Measurements from ENCODE around the gene SRCIN1. TPM values are rescaled to one million over a fixed set of nuclear protein-coding genes. Genes with fewer than 3 reads are reported as not detected.

Gene SRCIN1
- total and polyA plus RNA-seq, 9 donors, result 0.75 to 1.9 (median 1.3) TPM

GRCh38 chr17:38590988-38591758 is 14.6 kb downstream of the SRCIN1 start:
- 45% methylated on average over 5 of the region's 6 CpGs for WGBS (ENCODE audit: insufficient coverage)
- Histone ChIP-seq H3K27me3 (ENCODE audit: control insufficient read depth, insufficient read depth, low read length) (peaks cover 74% of the 10 kb centered on the region), H3K4me3 (ENCODE audit: low read length) (no peak overlapping the region), H3K36me3 (ENCODE audit: control insufficient read depth, insufficient read depth, low read length) (no peaks in the 10 kb centered on the region), H3K27ac (ENCODE audit: low read length) (no peak overlapping the region), H3K4me1 (ENCODE audit: control insufficient read depth, insufficient read depth, low read length) (peaks cover 17% of the 10 kb centered on the region), H3K9me3 (replicated peaks; ENCODE audit: control insufficient read depth, low read depth, low read length) (no peaks in the 10 kb centered on the region)
- no peak for DNase-seq

- WGBS (ENCODE audit: insufficient coverage), result 96% methylated on average over 4 of the region's 10 CpGs
Observed at GRCh38 chr17:38589462-38590114, 16.2 kb downstream of the SRCIN1 start.

GRCh38 chr17:38588788-38589174 is 17.0 kb downstream of the SRCIN1 start:
- no peak overlapping the region for H3K27ac ChIP-seq (ENCODE audit: low read length)
- no peak overlapping the region for H3K4me3 ChIP-seq (ENCODE audit: low read length)
- H3K36me3 ChIP-seq (ENCODE audit: control insufficient read depth, insufficient read depth, low read length), result no peaks in the 10 kb centered on the region
- WGBS (ENCODE audit: insufficient coverage), result 70% methylated on average over 9 of the region's 9 CpGs
- no peaks in the 10 kb centered on the region for H3K9me3 ChIP-seq (replicated peaks; ENCODE audit: control insufficient read depth, low read depth, low read length)
- H3K4me1 ChIP-seq (ENCODE audit: control insufficient read depth, insufficient read depth, low read length), result peaks cover 24% of the 10 kb centered on the region
- H3K27me3 ChIP-seq (ENCODE audit: control insufficient read depth, insufficient read depth, low read length), result peaks cover 71% of the 10 kb centered on the region
- DNase-seq, result no peak

More at GRCh38 chr17:38589462-38590114, 16.2 kb downstream of the SRCIN1 start:
- Histone ChIP-seq H3K27ac (ENCODE audit: low read length) (no peak overlapping the region), H3K4me1 (ENCODE audit: control insufficient read depth, insufficient read depth, low read length) (peaks cover 23% of the 10 kb centered on the region), H3K27me3 (ENCODE audit: control insufficient read depth, insufficient read depth, low read length) (peaks cover 73% of the 10 kb centered on the region), H3K9me3 (replicated peaks; ENCODE audit: control insufficient read depth, low read depth, low read length) (no peaks in the 10 kb centered on the region), H3K4me3 (ENCODE audit: low read length) (no peak overlapping the region), H3K36me3 (ENCODE audit: control insufficient read depth, insufficient read depth, low read length) (no peaks in the 10 kb centered on the region)
- DNase-seq, result no peak

- Histone ChIP-seq H3K4me1 (ENCODE audit: control insufficient read depth, insufficient read depth, low read length) (peaks cover 24% of the 10 kb centered on the region), H3K9me3 (replicated peaks; ENCODE audit: control insufficient read depth, low read depth, low read length) (no peaks in the 10 kb centered on the region), H3K36me3 (ENCODE audit: control insufficient read depth, insufficient read depth, low read length) (no peaks in the 10 kb centered on the region), H3K27me3 (ENCODE audit: control insufficient read depth, insufficient read depth, low read length) (peaks cover 66% of the 10 kb centered on the region), H3K27ac (ENCODE audit: low read length) (no peak overlapping the region), H3K4me3 (ENCODE audit: low read length) (no peak overlapping the region)
- DNase-seq, result no peak
- 48% methylated on average over 8 of the region's 13 CpGs for WGBS (ENCODE audit: insufficient coverage)
Observed at GRCh38 chr17:38587947-38588787, 17.6 kb downstream of the SRCIN1 start.

GRCh38 chr17:38587203-38587602 is 18.5 kb downstream of the SRCIN1 start:
- no peak for DNase-seq
- H3K4me3 ChIP-seq (ENCODE audit: low read length), result no peak overlapping the region
- H3K27ac ChIP-seq (ENCODE audit: low read length), result no peak overlapping the region
- H3K27me3 ChIP-seq (ENCODE audit: control insufficient read depth, insufficient read depth, low read length), result peaks cover 66% of the 10 kb centered on the region
- no peaks in the 10 kb centered on the region for H3K9me3 ChIP-seq (replicated peaks; ENCODE audit: control insufficient read depth, low read depth, low read length)
- WGBS (ENCODE audit: insufficient coverage), result 27% methylated on average over 2 of the region's 4 CpGs
- no peaks in the 10 kb centered on the region for H3K36me3 ChIP-seq (ENCODE audit: control insufficient read depth, insufficient read depth, low read length)
- peaks cover 24% of the 10 kb centered on the region for H3K4me1 ChIP-seq (ENCODE audit: control insufficient read depth, insufficient read depth, low read length)

GRCh38 chr17:38586788-38587187 is 19.0 kb downstream of the SRCIN1 start:
- H3K4me1 ChIP-seq (ENCODE audit: control insufficient read depth, insufficient read depth, low read length), result peaks cover 24% of the 10 kb centered on the region
- H3K9me3 ChIP-seq (replicated peaks; ENCODE audit: control insufficient read depth, low read depth, low read length), result no peaks in the 10 kb centered on the region
- no peak overlapping the region for H3K4me3 ChIP-seq (ENCODE audit: low read length)
- DNase-seq, result no peak
- 69% methylated on average over 3 of the region's 7 CpGs for WGBS (ENCODE audit: insufficient coverage)
- peaks cover 67% of the 10 kb centered on the region for H3K27me3 ChIP-seq (ENCODE audit: control insufficient read depth, insufficient read depth, low read length)
- no peaks in the 10 kb centered on the region for H3K36me3 ChIP-seq (ENCODE audit: control insufficient read depth, insufficient read depth, low read length)
- no peak overlapping the region for H3K27ac ChIP-seq (ENCODE audit: low read length)

- H3K36me3 ChIP-seq (ENCODE audit: control insufficient read depth, insufficient read depth, low read length), result no peaks in the 10 kb centered on the region
- no CpG with 5 or more reads among the region's 7 CpGs for WGBS (ENCODE audit: insufficient coverage)
- no peak overlapping the region for H3K4me3 ChIP-seq (ENCODE audit: low read length)
- peaks cover 61% of the 10 kb centered on the region for H3K27me3 ChIP-seq (ENCODE audit: control insufficient read depth, insufficient read depth, low read length)
- H3K9me3 ChIP-seq (replicated peaks; ENCODE audit: control insufficient read depth, low read depth, low read length), result no peaks in the 10 kb centered on the region
- peaks cover 18% of the 10 kb centered on the region for H3K4me1 ChIP-seq (ENCODE audit: control insufficient read depth, insufficient read depth, low read length)
- DNase-seq, result no peak
- no peak overlapping the region for H3K27ac ChIP-seq (ENCODE audit: low read length)
Observed at GRCh38 chr17:38585918-38586529, 19.7 kb downstream of the SRCIN1 start.

GRCh38 chr17:38585056-38585917 is 20.5 kb downstream of the SRCIN1 start:
- H3K27me3 ChIP-seq (ENCODE audit: control insufficient read depth, insufficient read depth, low read length), result peaks cover 56% of the 10 kb centered on the region
- no peak overlapping the region for H3K27ac ChIP-seq (ENCODE audit: low read length)
- peaks cover 18% of the 10 kb centered on the region for H3K4me1 ChIP-seq (ENCODE audit: control insufficient read depth, insufficient read depth, low read length)
- no peaks in the 10 kb centered on the region for H3K9me3 ChIP-seq (replicated peaks; ENCODE audit: control insufficient read depth, low read depth, low read length)
- H3K4me3 ChIP-seq (ENCODE audit: low read length), result no peak overlapping the region
- 34% methylated on average over 8 of the region's 15 CpGs for WGBS (ENCODE audit: insufficient coverage)
- no peak for DNase-seq
- no peaks in the 10 kb centered on the region for H3K36me3 ChIP-seq (ENCODE audit: control insufficient read depth, insufficient read depth, low read length)

GRCh38 chr17:38584350-38584925 is 21.3 kb downstream of the SRCIN1 start:
- DNase-seq, result no peak
- Histone ChIP-seq H3K36me3 (ENCODE audit: control insufficient read depth, insufficient read depth, low read length) (no peaks in the 10 kb centered on the region), H3K4me3 (ENCODE audit: low read length) (no peak overlapping the region), H3K27me3 (ENCODE audit: control insufficient read depth, insufficient read depth, low read length) (peaks cover 61% of the 10 kb centered on the region), H3K27ac (ENCODE audit: low read length) (no peak overlapping the region), H3K9me3 (replicated peaks; ENCODE audit: control insufficient read depth, low read depth, low read length) (no peaks in the 10 kb centered on the region), H3K4me1 (ENCODE audit: control insufficient read depth, insufficient read depth, low read length) (peaks cover 24% of the 10 kb centered on the region)
- 15% methylated on average over 11 of the region's 19 CpGs for WGBS (ENCODE audit: insufficient coverage)

Measured in muscle of leg (tissue), 11 donors.